H1 (cell line): ENCODE measurements around the gene MYH10. TPM values are rescaled to one million over a fixed set of nuclear protein-coding genes. Genes with fewer than 3 reads are reported as not detected.

ENCODE experiments used
- CHD7 ChIP-seq: fragments of 300-600 bp; sonication (generic); IDR thresholded peaks from 2 replicates; pipeline ENCODE4 v1.7.1; 2012; ENCODE audit warnings: low read length, moderate library complexity, mild to moderate bottlenecking, inconsistent platforms; ENCODE audit not compliant: insufficient replicate concordance
- JUND ChIP-seq: IDR thresholded peaks from 2 replicates; pipeline ENCODE4 v1.6.1; 2011; ENCODE audit warnings: mild to moderate bottlenecking, improper control_type of control experiment, low read length
- NRF1 ChIP-seq: IDR thresholded peaks from 2 replicates; pipeline ENCODE4 v1.6.1; 2011; ENCODE audit warnings: mild to moderate bottlenecking, low read depth, low read length, improper control_type of control experiment
- RXRA ChIP-seq: IDR thresholded peaks from 2 replicates; pipeline ENCODE4 v1.6.1; 2011; ENCODE audit warnings: low read depth, mild to moderate bottlenecking, low read length, moderate library complexity; ENCODE audit not compliant: insufficient read depth
- YY1 ChIP-seq: IDR thresholded peaks from 2 replicates; pipeline ENCODE4 v1.6.1; 2011; ENCODE audit warnings: low read depth, mild to moderate bottlenecking, low read length
- polyA plus RNA-seq, 7 experiments: library from polyadenylated mRNA; depleted of rRNA in 3 of 7; stranded (reverse) in 5 of 7; unstranded in 2 of 7; fragments of >200 nt in 5 of 7; fragments of 200-250 nt in 2 of 7; gene quantifications; 1 replicate in 5 of 7; 2 replicates in 1 of 7; 4 replicates in 1 of 7; pipeline versions ENCODE4 v1.2.1 to v1.2.3, GENCODE V29; 2011 to 2013; ENCODE audit warnings: missing spikeins in 2 of 7, mixed read lengths in 2 of 7
- total RNA-seq: library from RNA; stranded (reverse); fragmentation: NEBNext Ultra II Directional; extraction: Animal tissue kit (Norgen Biotek cat#: 25700); gene quantifications from 2 replicates; pipeline ENCODE4 v1.2.1, GENCODE V29; 2021
- TF ChIP-seq, protein P1 (sequence below), 3 experiments: IDR thresholded peaks; 1 replicate in 2 of 3; 2 replicates in 1 of 3; pipeline versions ENCODE4 v1.5.1 to v1.6.1; 2011; ENCODE audit warnings: low read length in 3 of 3, mild to moderate bottlenecking in 3 of 3, inconsistent platforms in 2 of 3, low read depth in 1 of 3, moderate library complexity in 1 of 3; ENCODE audit not compliant: insufficient read depth in 1 of 3; ENCODE audit errors: control extremely low read depth in 1 of 3

The MYH10 gene
- total and polyA plus RNA-seq, 2 of the 8 experiments (the other 6 are each of a cell fraction or from before 2014, with no cell fraction given), result 64.1 to 289 TPM

GRCh38 chr17:8618825-8619224 lies 11.7 kb downstream of the MYH10 start (continued):
- TF ChIP-seq CHD7 (no peak), YY1 (no peak), JUND (no peak), RXRA (no peak), NRF1 (no peak)
- TF ChIP-seq, protein P1, sequence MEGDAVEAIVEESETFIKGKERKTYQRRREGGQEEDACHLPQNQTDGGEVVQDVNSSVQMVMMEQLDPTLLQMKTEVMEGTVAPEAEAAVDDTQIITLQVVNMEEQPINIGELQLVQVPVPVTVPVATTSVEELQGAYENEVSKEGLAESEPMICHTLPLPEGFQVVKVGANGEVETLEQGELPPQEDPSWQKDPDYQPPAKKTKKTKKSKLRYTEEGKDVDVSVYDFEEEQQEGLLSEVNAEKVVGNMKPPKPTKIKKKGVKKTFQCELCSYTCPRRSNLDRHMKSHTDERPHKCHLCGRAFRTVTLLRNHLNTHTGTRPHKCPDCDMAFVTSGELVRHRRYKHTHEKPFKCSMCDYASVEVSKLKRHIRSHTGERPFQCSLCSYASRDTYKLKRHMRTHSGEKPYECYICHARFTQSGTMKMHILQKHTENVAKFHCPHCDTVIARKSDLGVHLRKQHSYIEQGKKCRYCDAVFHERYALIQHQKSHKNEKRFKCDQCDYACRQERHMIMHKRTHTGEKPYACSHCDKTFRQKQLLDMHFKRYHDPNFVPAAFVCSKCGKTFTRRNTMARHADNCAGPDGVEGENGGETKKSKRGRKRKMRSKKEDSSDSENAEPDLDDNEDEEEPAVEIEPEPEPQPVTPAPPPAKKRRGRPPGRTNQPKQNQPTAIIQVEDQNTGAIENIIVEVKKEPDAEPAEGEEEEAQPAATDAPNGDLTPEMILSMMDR (IDR thresholded peaks at IDR 0.05; ENCODE audit: control extremely low read depth in 1 of 3, insufficient read depth in 1 of 3, low read depth in 1 of 3, low read length in 3 of 3), result no peak
